ENCODE data around the gene FAM24A.

Gene FAM24A

GRCh38 chr10:122930140-122930539 lies 19.7 kb downstream of the FAM24A start:
- no peak overlapping the region for H3K27ac ChIP-seq
- no peak overlapping the region for H3K9ac ChIP-seq
- no peak overlapping the region for H3K4me3 ChIP-seq (ENCODE audit: low read depth, low read length)
- H2AFZ ChIP-seq, result no peak overlapping the region
- H3K4me1 ChIP-seq, result no peaks in the 10 kb centered on the region
- no peak for TF ChIP-seq CTCF (IDR thresholded peaks at IDR 0.05)
- H3K9me3 ChIP-seq (ENCODE audit: control insufficient read depth, low read length), result no peaks in the 10 kb centered on the region
- no peaks in the 10 kb centered on the region for H3K27me3 ChIP-seq (ENCODE audit: control insufficient read depth, insufficient read depth, low read length)
- H3K79me2 ChIP-seq, result no peaks in the 10 kb centered on the region
- no peaks in the 10 kb centered on the region for H3K36me3 ChIP-seq (ENCODE audit: control insufficient read depth, insufficient read depth, low read length)
- no peak overlapping the region for H3K4me2 ChIP-seq (ENCODE audit: low read length)

- TF ChIP-seq CTCF (IDR thresholded peaks at IDR 0.05), result no peak
- H3K4me3 ChIP-seq (ENCODE audit: low read depth, low read length), result no peak overlapping the region
- no peaks in the 10 kb centered on the region for H3K36me3 ChIP-seq (ENCODE audit: control insufficient read depth, insufficient read depth, low read length)
- H3K79me2 ChIP-seq, result no peaks in the 10 kb centered on the region
- no peak overlapping the region for H3K9ac ChIP-seq
- H3K4me1 ChIP-seq, result no peaks in the 10 kb centered on the region
- H2AFZ ChIP-seq, result no peak overlapping the region
- no peaks in the 10 kb centered on the region for H3K27me3 ChIP-seq (ENCODE audit: control insufficient read depth, insufficient read depth, low read length)
- no peaks in the 10 kb centered on the region for H3K9me3 ChIP-seq (ENCODE audit: control insufficient read depth, low read length)
- H3K4me2 ChIP-seq (ENCODE audit: low read length), result no peak overlapping the region
- H3K27ac ChIP-seq, result no peak overlapping the region
Observed at GRCh38 chr10:122931088-122931906, 20.9 kb downstream of the FAM24A start.

GRCh38 chr10:122939133-122939855 lies 28.9 kb downstream of the FAM24A start:
- TF ChIP-seq CTCF (IDR thresholded peaks at IDR 0.05), result no peak
- no peak overlapping the region for H3K4me2 ChIP-seq (ENCODE audit: low read length)
- H3K4me3 ChIP-seq (ENCODE audit: low read depth, low read length), result no peak overlapping the region
- H3K9me3 ChIP-seq (ENCODE audit: control insufficient read depth, low read length), result no peaks in the 10 kb centered on the region
- no peaks in the 10 kb centered on the region for H3K4me1 ChIP-seq
- H3K79me2 ChIP-seq, result no peaks in the 10 kb centered on the region
- no peak overlapping the region for H3K27ac ChIP-seq
- no peak overlapping the region for H3K9ac ChIP-seq
- no peaks in the 10 kb centered on the region for H3K36me3 ChIP-seq (ENCODE audit: control insufficient read depth, insufficient read depth, low read length)
- H2AFZ ChIP-seq, result no peak overlapping the region
- no peaks in the 10 kb centered on the region for H3K27me3 ChIP-seq (ENCODE audit: control insufficient read depth, insufficient read depth, low read length)

GRCh38 chr10:122939856-122940543 lies 29.6 kb downstream of the FAM24A start:
- Histone ChIP-seq H3K27me3 (ENCODE audit: control insufficient read depth, insufficient read depth, low read length) (no peaks in the 10 kb centered on the region), H3K27ac (no peak overlapping the region), H2AFZ (no peak overlapping the region), H3K4me1 (no peaks in the 10 kb centered on the region), H3K79me2 (no peaks in the 10 kb centered on the region), H3K9me3 (ENCODE audit: control insufficient read depth, low read length) (no peaks in the 10 kb centered on the region), H3K4me3 (ENCODE audit: low read depth, low read length) (no peak overlapping the region), H3K4me2 (ENCODE audit: low read length) (no peak overlapping the region), H3K36me3 (ENCODE audit: control insufficient read depth, insufficient read depth, low read length) (no peaks in the 10 kb centered on the region), H3K9ac (no peak overlapping the region)
- TF ChIP-seq CTCF (IDR thresholded peaks at IDR 0.05), result no peak

Measured in parathyroid adenoma (tissue), 2 donors.